Kidney epithelial cell (primary cell): ENCODE results near the gene PRELID1. TPM values are rescaled to one million over a fixed set of nuclear protein-coding genes. Genes with fewer than 3 reads are reported as not detected.
A peak's percentile ranks its signal among the peaks of the same experiment; 100 is the strongest.
"Not testable (repeated sequence)": the region's sequence is repeated elsewhere in the genome, so short reads cannot be mapped to it uniquely, and the experiment has no call there.

Experiments used
- DNase-seq: peaks from one replicate; pipeline ENCODE4 v3.0.0-alpha.2; 2010; ENCODE audit warnings: low read depth
- H3K27me3 ChIP-seq: 2 replicates; pipeline ENCODE4 v1.6.0; 2011; ENCODE audit warnings: low read length; ENCODE audit not compliant: control insufficient read depth, insufficient read depth
- H3K36me3 ChIP-seq: 2 replicates; pipeline ENCODE4 v1.5.1; 2011; ENCODE audit warnings: low read length; ENCODE audit not compliant: control insufficient read depth, insufficient read depth
- H3K4me3 ChIP-seq: 2 replicates; pipeline ENCODE4 v1.5.1; 2011; ENCODE audit warnings: low read depth, mild to moderate bottlenecking, control low read depth, low read length
- total RNA-seq: library from RNA; depleted of rRNA; stranded (reverse); fragments of >200 nt; gene quantifications from 2 replicates; pipeline ENCODE4 v1.2.3, GENCODE V29; 2015
- TF ChIP-seq, protein P1 (sequence below): IDR thresholded peaks from 2 replicates; pipeline ENCODE4 v1.5.1; 2011; ENCODE audit warnings: mild to moderate bottlenecking, moderate library complexity, low read length, control low read depth, inconsistent platforms; ENCODE audit not compliant: insufficient read depth, poor library complexity, severe bottlenecking

PRELID1 gene, protein sequence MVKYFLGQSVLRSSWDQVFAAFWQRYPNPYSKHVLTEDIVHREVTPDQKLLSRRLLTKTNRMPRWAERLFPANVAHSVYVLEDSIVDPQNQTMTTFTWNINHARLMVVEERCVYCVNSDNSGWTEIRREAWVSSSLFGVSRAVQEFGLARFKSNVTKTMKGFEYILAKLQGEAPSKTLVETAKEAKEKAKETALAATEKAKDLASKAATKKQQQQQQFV
- 178 and 199 TPM in 2 replicates for total RNA-seq

DNA sequence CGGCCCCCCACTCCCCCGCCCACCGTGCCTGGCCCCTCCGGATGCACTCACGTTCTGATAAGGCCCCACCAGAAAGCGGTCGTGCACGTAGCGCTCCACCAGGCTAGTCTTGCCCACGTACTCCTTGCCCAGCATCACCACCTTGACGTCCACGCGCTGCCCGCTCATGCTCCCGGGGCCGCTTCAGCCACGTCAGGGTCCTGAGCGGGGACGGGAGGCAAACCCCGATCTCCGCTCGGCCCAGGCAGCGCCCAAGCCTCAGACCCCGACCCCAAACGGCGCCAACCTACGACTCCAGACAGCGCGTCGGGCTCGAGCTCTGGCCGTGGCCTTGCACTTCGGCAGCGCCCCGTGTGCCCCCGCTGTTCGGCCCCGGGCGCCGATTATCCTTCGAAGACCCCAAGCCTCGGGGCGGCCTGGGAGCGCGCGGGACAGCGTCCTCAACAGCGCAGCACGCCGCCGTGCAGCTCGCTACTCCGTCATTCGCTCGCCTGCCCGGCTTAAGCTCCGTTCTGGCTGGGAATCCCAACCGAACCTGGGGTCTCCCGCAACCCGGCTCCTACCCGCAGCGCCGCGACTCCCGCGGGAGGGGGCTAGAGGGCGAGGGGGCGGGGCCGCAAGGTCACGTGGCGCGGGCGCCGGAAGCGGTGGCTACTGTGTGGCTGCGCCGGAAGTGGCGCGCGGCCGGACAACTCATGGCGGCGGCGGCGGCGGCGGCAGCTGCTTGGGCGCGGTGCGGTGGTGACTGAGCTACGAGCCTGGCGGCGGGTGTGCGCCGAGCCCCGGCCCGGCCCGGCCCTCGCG lies at the start of gene PRELID1, which contains the start of gene RAB24:
PRELID1 (plus strand) TSS at position 679 of the 804 bp plus-strand sequence. CDS start 187 bp downstream, outside the sequence.
RAB24 (minus strand) TSS at position 599 of the 804 bp plus-strand sequence; CDS start at position 168, 431 bp downstream.
- no peak for DNase-seq
- TF ChIP-seq, protein P1, sequence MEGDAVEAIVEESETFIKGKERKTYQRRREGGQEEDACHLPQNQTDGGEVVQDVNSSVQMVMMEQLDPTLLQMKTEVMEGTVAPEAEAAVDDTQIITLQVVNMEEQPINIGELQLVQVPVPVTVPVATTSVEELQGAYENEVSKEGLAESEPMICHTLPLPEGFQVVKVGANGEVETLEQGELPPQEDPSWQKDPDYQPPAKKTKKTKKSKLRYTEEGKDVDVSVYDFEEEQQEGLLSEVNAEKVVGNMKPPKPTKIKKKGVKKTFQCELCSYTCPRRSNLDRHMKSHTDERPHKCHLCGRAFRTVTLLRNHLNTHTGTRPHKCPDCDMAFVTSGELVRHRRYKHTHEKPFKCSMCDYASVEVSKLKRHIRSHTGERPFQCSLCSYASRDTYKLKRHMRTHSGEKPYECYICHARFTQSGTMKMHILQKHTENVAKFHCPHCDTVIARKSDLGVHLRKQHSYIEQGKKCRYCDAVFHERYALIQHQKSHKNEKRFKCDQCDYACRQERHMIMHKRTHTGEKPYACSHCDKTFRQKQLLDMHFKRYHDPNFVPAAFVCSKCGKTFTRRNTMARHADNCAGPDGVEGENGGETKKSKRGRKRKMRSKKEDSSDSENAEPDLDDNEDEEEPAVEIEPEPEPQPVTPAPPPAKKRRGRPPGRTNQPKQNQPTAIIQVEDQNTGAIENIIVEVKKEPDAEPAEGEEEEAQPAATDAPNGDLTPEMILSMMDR, result no peak
- Histone ChIP-seq H3K36me3 (peaks cover 1% of the 10 kb centered on the region), H3K4me3 (peak within 1 kb of the TSS; percentile 80), H3K27me3 (no peaks in the 10 kb centered on the region)

DNA sequence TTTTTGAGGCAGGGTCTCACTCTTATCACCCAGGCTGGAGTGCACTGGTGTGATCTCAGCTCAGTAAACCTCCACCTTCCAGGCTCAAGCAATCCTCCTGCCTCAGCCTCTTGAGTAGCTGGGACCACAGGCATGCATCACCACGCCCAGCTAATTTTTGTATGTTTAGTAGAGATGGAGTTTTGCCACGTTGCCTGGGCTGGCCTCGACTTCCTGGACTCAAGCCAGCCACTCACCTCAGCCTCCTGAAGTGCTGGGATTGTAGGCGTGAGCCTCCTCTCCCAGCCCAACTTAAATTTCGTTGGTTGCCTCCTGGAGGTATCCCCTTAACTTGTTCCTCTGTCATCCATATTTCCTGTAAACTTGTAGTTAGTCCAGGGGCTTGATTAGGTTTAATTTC lies 47.3 kb upstream of the PRELID1 start:
- Histone ChIP-seq H3K27me3 (no peaks in the 10 kb centered on the region), H3K36me3 (peaks cover 2% of the 10 kb centered on the region), H3K4me3 (no peak overlapping the region)
- DNase-seq, result no peak
- TF ChIP-seq, protein P1, result no peak

DNA sequence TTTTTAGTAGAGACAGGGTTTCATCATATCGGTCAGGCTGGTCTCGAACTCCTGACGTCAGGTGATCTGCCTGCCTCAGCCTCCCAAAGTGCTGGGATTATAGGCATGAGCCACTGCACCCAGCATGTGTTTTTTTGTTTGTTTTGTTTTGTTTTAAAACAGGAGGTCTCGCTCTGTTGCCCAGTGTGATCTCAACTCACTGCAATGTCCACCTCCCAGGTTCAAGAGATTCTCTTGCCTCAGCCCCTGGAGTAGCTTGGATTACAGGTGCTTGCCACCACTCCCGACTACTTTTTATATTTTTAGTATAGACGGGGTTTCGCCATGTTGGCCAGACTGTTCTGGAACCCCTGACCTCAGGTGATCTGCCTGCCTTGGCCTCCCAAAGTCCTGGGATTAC lies 44.9 kb upstream of the PRELID1 start:
- not testable (repeated sequence) for DNase-seq, H3K36me3 ChIP-seq, H3K4me3 ChIP-seq, H3K27me3 ChIP-seq

DNA sequence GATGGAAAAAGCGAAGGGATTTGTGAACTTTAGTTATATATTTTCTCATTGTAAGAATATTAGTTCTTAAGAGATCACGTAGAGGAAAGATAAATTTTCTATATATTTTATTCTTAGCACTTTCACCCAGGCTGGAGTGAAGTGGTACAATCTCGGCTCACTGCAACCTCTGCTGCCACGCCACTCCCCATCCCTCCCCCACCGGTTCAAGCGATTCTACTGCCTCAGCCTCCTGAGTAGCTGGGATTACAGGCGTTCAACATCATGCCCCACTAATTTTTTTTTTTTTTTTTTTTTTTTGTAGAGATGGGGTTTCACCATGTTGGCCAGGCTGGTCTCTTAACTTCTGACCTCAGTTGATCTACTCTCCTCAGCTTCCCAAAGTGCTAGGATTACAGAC lies 42.6 kb upstream of the PRELID1 start:
- no peak for DNase-seq
- TF ChIP-seq, protein P1, result no peak
- Histone ChIP-seq H3K36me3 (peaks cover under 1% of the 10 kb centered on the region), H3K27me3 (no peaks in the 10 kb centered on the region), H3K4me3 (no peak overlapping the region)

DNA sequence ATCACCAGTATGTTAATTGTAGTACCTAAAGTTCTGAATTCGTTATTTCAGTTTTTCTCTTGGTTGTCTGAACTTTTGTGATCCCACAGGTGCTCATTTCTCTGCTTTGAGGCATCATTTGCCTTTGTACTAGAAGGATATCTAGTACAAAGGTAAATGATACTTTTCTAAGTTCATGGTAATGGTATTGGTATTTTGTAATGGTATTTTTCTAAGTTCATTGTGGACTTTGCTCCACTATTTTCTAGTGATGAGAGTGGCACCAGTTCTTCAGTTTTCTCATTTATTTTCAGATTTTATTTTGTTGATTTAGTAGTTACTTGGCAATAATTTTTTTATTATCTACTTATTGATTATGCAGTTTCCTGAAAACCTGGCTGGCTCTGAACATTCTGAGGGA lies 42.1 kb upstream of the PRELID1 start:
- no peak for DNase-seq
- H3K27me3 ChIP-seq, result no peaks in the 10 kb centered on the region
- no peak overlapping the region for H3K4me3 ChIP-seq
- TF ChIP-seq, protein P1, result no peak
- H3K36me3 ChIP-seq, result peaks cover 2% of the 10 kb centered on the region

DNA sequence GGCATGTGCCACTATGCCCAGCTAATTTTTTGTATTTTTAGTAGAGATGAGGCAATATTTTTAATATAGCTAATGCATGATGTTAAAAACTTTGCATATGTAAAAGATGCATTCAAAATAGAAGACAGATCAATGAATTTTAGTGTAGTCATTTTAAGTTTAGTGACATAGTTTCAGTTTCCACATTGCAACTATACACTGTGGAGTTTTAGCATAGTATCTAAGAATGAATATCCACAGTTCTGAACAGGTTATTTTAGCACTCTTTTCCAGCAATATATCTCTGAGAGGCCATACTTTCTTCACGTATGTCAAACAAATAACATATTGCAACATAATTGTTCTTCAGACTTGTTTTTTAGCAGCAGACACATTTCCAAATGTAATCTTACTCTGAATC lies 39.4 kb upstream of the PRELID1 start:
- no peak for DNase-seq
- Histone ChIP-seq H3K27me3 (no peaks in the 10 kb centered on the region), H3K4me3 (no peak overlapping the region), H3K36me3 (peaks cover 2% of the 10 kb centered on the region)
- TF ChIP-seq, protein P1, result no peak
